Uterus (tissue), 4 donors: ENCODE data around the gene CCDC184. TPM values are rescaled to one million over a fixed set of nuclear protein-coding genes. Genes with fewer than 3 reads are reported as not detected.

Experiments
- DNase-seq, 2 donors: peaks; one replicate each; pipeline ENCODE4 v3.0.0-alpha.2; 2019 to 2020
- H3K27ac ChIP-seq, 2 donors: fragments of 200-600 bp; sonication (generic); 1 replicate in 1 of 2; 2 replicates in 1 of 2; pipeline ENCODE4 v1.5.1; 2016 to 2018
- H3K27me3 ChIP-seq, 2 donors: fragments of 200-600 bp; sonication (generic); one replicate each; pipeline ENCODE4 v1.5.1; 2018 to 2019; ENCODE audit warnings: control low read depth in 1 of 2
- H3K36me3 ChIP-seq, 2 donors: fragments of 200-600 bp; sonication (generic); one replicate each; pipeline ENCODE4 v1.5.1; 2019; ENCODE audit warnings: control low read depth in 1 of 2
- H3K4me1 ChIP-seq, 2 donors: fragments of 200-600 bp; sonication (generic); one replicate each; pipeline ENCODE4 v1.5.1; 2018 to 2019; ENCODE audit warnings: control low read depth in 1 of 2
- H3K4me3 ChIP-seq, 2 donors: fragments of 200-600 bp; sonication (generic); 1 replicate in 1 of 2; 2 replicates in 1 of 2; pipeline ENCODE4 v1.5.1; 2018 to 2019; ENCODE audit warnings: mild to moderate bottlenecking in 1 of 2
- H3K9me3 ChIP-seq, 2 donors: fragments of 200-600 bp; sonication (generic); one replicate each; pipeline ENCODE4 v1.5.1; 2019; ENCODE audit warnings: control low read depth in 1 of 2
- POLR2A ChIP-seq, 2 donors: fragments of 450-650 bp; IDR thresholded peaks; one replicate each; pipeline ENCODE4 v1.6.1; 2016; ENCODE audit warnings: antibody characterized with exemption in 2 of 2, mild to moderate bottlenecking in 1 of 2, moderate library complexity in 1 of 2
- intact Hi-C: fragments of 100-400 bp; cut with DNase I; formaldehyde crosslinking; loops from one replicate; pipeline ENCODE4 v1.15.1; 2023; ENCODE audit warnings: low total_unique reads
- total RNA-seq, 4 donors: library from RNA; depleted of rRNA in 3 of 4; stranded (reverse); fragments of >200 nt in 3 of 4; gene quantifications; one replicate each; pipeline versions ENCODE4 v1.1.0 to v1.2.4, GENCODE V29; 2014 to 2023
- TF ChIP-seq, protein P1 (sequence below), 4 experiments: fragments of 200-600 bp in 2 of 4; fragments of 450-650 bp in 2 of 4; sonication (generic) in 2 of 4; IDR thresholded peaks; one replicate each; pipeline ENCODE4 v1.5.1; 2016 to 2019; ENCODE audit warnings: antibody characterized with exemption in 4 of 4, mild to moderate bottlenecking in 2 of 4, moderate library complexity in 1 of 4
- donor health status: DM: yes; HTN: yes; CAD: no.

Gene CCDC184
- total RNA-seq, 4 donors from 2014 or later = 2.4 to 9.1 (median 2.7) TPM; not detected in 1

DNA sequence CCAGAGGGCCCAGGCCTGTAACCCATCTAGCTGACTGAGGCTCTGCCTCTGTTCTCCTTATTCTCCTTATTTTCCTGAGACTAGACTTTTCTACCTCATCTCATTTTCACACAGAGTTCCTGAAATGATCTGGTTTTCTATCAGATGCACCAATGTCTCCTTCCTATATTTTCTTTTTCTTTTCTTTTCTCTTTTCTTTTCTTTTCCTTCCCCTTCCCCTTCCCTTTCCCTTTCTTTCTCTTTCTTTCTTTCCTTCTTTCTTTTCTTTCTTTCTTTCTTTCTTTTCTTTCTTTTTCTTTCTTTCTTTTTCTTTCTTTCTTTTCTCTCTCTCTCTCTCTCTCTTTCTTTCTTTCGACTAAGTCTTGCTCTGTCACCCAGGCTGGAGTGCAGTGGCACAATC, 3.0 kb upstream of the CCDC184 start:
- H3K4me1 ChIP-seq = no peaks in the 10 kb centered on the region
- TF ChIP-seq, protein P1, sequence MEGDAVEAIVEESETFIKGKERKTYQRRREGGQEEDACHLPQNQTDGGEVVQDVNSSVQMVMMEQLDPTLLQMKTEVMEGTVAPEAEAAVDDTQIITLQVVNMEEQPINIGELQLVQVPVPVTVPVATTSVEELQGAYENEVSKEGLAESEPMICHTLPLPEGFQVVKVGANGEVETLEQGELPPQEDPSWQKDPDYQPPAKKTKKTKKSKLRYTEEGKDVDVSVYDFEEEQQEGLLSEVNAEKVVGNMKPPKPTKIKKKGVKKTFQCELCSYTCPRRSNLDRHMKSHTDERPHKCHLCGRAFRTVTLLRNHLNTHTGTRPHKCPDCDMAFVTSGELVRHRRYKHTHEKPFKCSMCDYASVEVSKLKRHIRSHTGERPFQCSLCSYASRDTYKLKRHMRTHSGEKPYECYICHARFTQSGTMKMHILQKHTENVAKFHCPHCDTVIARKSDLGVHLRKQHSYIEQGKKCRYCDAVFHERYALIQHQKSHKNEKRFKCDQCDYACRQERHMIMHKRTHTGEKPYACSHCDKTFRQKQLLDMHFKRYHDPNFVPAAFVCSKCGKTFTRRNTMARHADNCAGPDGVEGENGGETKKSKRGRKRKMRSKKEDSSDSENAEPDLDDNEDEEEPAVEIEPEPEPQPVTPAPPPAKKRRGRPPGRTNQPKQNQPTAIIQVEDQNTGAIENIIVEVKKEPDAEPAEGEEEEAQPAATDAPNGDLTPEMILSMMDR (IDR thresholded peaks at IDR 0.05) = no peak
- TF ChIP-seq POLR2A (IDR thresholded peaks at IDR 0.05) = no peak
- DNase-seq = no peak
- intact Hi-C loops = no loop called here
- H3K27ac ChIP-seq = no peak overlapping the region
- H3K27me3 ChIP-seq = no peaks in the 10 kb centered on the region
- no peaks in the 10 kb centered on the region for H3K9me3 ChIP-seq
- H3K36me3 ChIP-seq = no peaks in the 10 kb centered on the region
- H3K4me3 ChIP-seq = no peak overlapping the region

DNA sequence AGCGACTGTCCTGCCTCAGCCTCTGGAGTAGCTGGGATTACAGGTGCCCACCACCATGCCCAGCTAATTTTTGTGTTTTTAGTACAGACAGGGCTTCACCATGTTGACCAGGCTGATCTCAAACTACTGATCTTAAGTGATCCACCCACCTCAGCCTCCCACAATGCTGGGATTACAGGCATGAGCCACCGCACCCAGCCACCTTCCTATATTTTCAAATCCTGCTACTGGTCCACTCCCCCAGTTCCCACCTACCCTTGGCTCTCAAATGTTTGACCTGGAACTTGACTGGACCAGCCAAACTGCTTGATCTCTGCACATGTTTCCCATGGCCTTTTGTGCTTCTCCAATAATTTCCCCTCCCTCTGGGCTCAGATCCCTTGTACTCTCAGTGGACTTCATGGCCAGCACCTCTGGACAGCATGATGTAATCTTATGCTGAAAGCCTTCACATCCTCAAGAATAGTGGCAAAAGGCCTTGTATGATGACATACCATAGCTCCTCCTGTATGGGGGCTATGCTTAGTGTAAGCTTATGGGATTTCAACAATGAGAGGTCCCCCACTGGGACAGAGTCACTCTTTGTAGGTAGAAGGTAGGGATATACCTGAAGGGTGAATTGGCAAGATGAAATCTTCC, 2.5 kb upstream of the CCDC184 start:
- Histone ChIP-seq H3K27me3 (no peaks in the 10 kb centered on the region), H3K4me1 (no peaks in the 10 kb centered on the region), H3K9me3 (no peaks in the 10 kb centered on the region), H3K36me3 (no peaks in the 10 kb centered on the region), H3K4me3 (no peak overlapping the region), H3K27ac (no peak overlapping the region)
- intact Hi-C loops = no loop called here
- no peak for TF ChIP-seq POLR2A (IDR thresholded peaks at IDR 0.05)
- TF ChIP-seq, protein P1 (IDR thresholded peaks at IDR 0.05) = no peak
- no peak for DNase-seq

DNA sequence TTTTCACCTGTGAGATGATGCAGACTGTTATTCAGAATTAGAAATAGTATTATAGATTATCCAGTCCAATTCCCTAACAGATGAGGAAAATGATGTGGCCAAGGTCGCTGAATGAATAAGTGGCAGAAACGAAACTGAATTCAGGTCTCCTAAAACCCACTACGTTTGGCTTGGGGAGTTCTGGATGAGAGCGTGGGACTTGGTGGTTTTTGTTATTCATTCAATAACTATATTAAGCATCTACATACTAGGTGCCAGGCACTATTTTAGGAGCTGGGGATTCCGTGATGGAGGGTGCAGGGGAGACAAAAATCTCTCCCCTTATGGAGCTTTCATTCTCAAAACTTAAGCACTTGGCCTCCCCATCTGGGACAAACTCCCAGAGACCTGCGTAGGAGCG, 813 bp upstream of the CCDC184 start:
- no peaks in the 10 kb centered on the region for H3K36me3 ChIP-seq
- TF ChIP-seq, protein P1 (IDR thresholded peaks at IDR 0.05) = no peak
- no peak for TF ChIP-seq POLR2A (IDR thresholded peaks at IDR 0.05)
- intact Hi-C loops = no loop called here
- peak overlapping the region; percentile 56 to 69 for H3K4me3 ChIP-seq
- DNase-seq = no peak
- H3K9me3 ChIP-seq = no peaks in the 10 kb centered on the region
- H3K4me1 ChIP-seq = no peaks in the 10 kb centered on the region
- no peaks in the 10 kb centered on the region for H3K27me3 ChIP-seq
- H3K27ac ChIP-seq = peak overlapping the region in 1 of 2 donors; percentile 69

DNA sequence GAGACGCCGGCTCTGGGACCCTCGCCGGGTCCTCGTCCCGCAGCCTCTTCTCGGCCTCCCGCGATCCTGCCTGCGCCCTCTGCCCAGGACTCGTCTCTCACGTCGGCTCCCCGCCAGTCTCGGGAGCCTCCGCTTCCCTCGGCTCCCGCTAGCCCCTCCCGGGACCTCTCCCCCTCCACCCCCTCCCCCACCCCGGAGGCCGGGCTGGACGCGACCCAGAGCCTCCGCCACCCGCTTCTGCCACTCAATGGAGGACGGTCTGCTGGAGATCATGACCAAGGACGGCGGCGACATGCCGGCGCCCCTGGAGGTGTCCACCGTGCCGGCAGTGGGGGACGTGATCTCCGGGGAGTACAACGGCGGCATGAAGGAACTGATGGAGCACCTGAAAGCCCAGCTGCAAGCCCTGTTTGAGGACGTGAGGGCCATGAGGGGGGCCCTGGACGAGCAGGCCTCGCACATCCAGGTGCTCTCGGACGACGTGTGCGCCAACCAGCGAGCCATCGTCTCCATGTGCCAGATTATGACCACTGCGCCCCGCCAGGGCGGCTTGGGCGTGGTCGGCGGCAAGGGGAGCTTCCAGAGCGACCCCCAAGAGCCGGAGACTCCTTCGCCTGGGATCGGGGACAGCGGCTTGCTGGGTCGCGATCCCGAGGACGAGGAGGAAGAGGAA, 568 bp downstream of the CCDC184 start:
- Histone ChIP-seq H3K9me3 (no peaks in the 10 kb centered on the region), H3K36me3 (no peaks in the 10 kb centered on the region), H3K27me3 (no peaks in the 10 kb centered on the region), H3K27ac (peak overlapping the region; percentile 4 to 69), H3K4me1 (no peaks in the 10 kb centered on the region), H3K4me3 (peak overlapping the region; percentile 56 to 69)
- TF ChIP-seq POLR2A (IDR thresholded peaks at IDR 0.05) = no peak
- TF ChIP-seq, protein P1 (IDR thresholded peaks at IDR 0.05) = no peak
- intact Hi-C loops = no loop called here
- peak in 1 of 2 donors; percentile 17 for DNase-seq

DNA sequence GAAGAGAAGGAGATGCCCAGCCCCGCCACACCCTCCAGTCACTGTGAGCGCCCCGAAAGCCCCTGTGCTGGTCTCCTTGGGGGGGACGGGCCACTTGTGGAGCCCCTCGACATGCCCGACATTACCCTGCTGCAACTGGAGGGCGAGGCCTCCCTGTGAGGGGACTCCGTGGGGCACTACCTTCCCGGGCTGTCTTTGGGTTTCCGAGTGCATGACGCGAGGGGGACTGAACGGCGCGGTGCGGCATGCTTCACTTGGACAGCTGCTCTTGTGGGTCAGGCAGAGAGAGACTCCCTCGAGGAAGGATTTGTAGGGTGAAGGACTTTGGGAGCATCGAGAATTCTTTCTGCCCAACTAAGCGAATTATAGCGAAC, 1.1 kb downstream of the CCDC184 start:
- H3K36me3 ChIP-seq = no peaks in the 10 kb centered on the region
- H3K27me3 ChIP-seq = no peaks in the 10 kb centered on the region
- H3K4me3 ChIP-seq = peak overlapping the region; percentile 56 to 69
- H3K9me3 ChIP-seq = no peaks in the 10 kb centered on the region
- TF ChIP-seq, protein P1 (IDR thresholded peaks at IDR 0.05) = no peak
- TF ChIP-seq POLR2A (IDR thresholded peaks at IDR 0.05) = no peak
- H3K27ac ChIP-seq = peak overlapping the region in 1 of 2 donors; percentile 69
- intact Hi-C loops = no loop called here
- DNase-seq = no peak
- no peaks in the 10 kb centered on the region for H3K4me1 ChIP-seq
